ENCODE measurements around the gene OTUB1. TPM values are rescaled to one million over a fixed set of nuclear protein-coding genes. Genes with fewer than 3 reads are reported as not detected.

OTUB1 gene
- total RNA-seq, 1 experiment from 2014 or later: 96.9 TPM

- no peak overlapping the region for H3K4me3 Mint-ChIP-seq (ENCODE audit: low read depth, unreplicated experiment)
Measured at GRCh38 chr11:64005691-64006090, 19.5 kb downstream of the OTUB1 start.

GRCh38 chr11:64006398-64006797, 20.2 kb downstream of the OTUB1 start:
- Mint-ChIP-seq H3K36me3 (ENCODE audit: insufficient read depth, unreplicated experiment) (peaks cover 46% of the 10 kb centered on the region), H3K9me3 (ENCODE audit: low read depth, unreplicated experiment) (no peaks in the 10 kb centered on the region), H3K4me1 (ENCODE audit: low read depth, unreplicated experiment) (peaks cover 40% of the 10 kb centered on the region), H3K27me3 (ENCODE audit: unreplicated experiment) (peaks cover 16% of the 10 kb centered on the region), H3K4me3 (ENCODE audit: low read depth, unreplicated experiment) (no peak overlapping the region), H3K27ac (ENCODE audit: unreplicated experiment) (no peak overlapping the region)
- no TSS peak for BruUV-seq (replicated peaks)
- TF ChIP-seq CTCF (IDR thresholded peaks at IDR 0.05; ENCODE audit: unreplicated experiment): no peak
- DNase-seq: no peak
- intact Hi-C loops (cut with micrococcal nuclease; ENCODE audit: unreplicated experiment): no loop called here
- CTCF ChIA-PET: no interaction called here

More at GRCh38 chr11:64005691-64006090, 19.5 kb downstream of the OTUB1 start:
- CTCF ChIA-PET: no interaction called here
- TF ChIP-seq CTCF (IDR thresholded peaks at IDR 0.05; ENCODE audit: unreplicated experiment): no peak
- Mint-ChIP-seq H3K4me1 (ENCODE audit: low read depth, unreplicated experiment) (peaks cover 33% of the 10 kb centered on the region), H3K9me3 (ENCODE audit: low read depth, unreplicated experiment) (no peaks in the 10 kb centered on the region), H3K27ac (ENCODE audit: unreplicated experiment) (no peak overlapping the region), H3K36me3 (ENCODE audit: insufficient read depth, unreplicated experiment) (peaks cover 42% of the 10 kb centered on the region), H3K27me3 (ENCODE audit: unreplicated experiment) (peaks cover 16% of the 10 kb centered on the region)
- BruUV-seq (replicated peaks): no TSS peak
- intact Hi-C loops (cut with micrococcal nuclease; ENCODE audit: unreplicated experiment): no loop called here
- no peak for DNase-seq

GRCh38 chr11:64007160-64007628, 21.0 kb downstream of the OTUB1 start:
- H3K27ac Mint-ChIP-seq (ENCODE audit: unreplicated experiment): peak overlapping the region; percentile 72
- TF ChIP-seq CTCF (IDR thresholded peaks at IDR 0.05; ENCODE audit: unreplicated experiment): no peak
- peaks cover 38% of the 10 kb centered on the region for H3K36me3 Mint-ChIP-seq (ENCODE audit: insufficient read depth, unreplicated experiment)
- CTCF ChIA-PET: interaction anchor here (0.5 to 0.7 kb wide), 3 partner anchors 213 to 1533 kb away, joined by 4 read pairs; no protein-coding TSS in a partner anchor
- no TSS peak for BruUV-seq (replicated peaks)
- H3K9me3 Mint-ChIP-seq (ENCODE audit: low read depth, unreplicated experiment): no peaks in the 10 kb centered on the region
- H3K4me1 Mint-ChIP-seq (ENCODE audit: low read depth, unreplicated experiment): peaks cover 45% of the 10 kb centered on the region
- H3K27me3 Mint-ChIP-seq (ENCODE audit: unreplicated experiment): peaks cover 16% of the 10 kb centered on the region
- H3K4me3 Mint-ChIP-seq (ENCODE audit: low read depth, unreplicated experiment): peak overlapping the region; percentile 61
- peak; percentile 35 for DNase-seq
- intact Hi-C loops (cut with micrococcal nuclease; ENCODE audit: unreplicated experiment): no loop called here

GRCh38 chr11:64007629-64008282, 21.5 kb downstream of the OTUB1 start:
- Mint-ChIP-seq H3K4me1 (ENCODE audit: low read depth, unreplicated experiment) (peaks cover 45% of the 10 kb centered on the region), H3K4me3 (ENCODE audit: low read depth, unreplicated experiment) (peak overlapping the region; percentile 61), H3K27me3 (ENCODE audit: unreplicated experiment) (peaks cover 16% of the 10 kb centered on the region), H3K27ac (ENCODE audit: unreplicated experiment) (peak overlapping the region; percentile 72), H3K36me3 (ENCODE audit: insufficient read depth, unreplicated experiment) (peaks cover 37% of the 10 kb centered on the region), H3K9me3 (ENCODE audit: low read depth, unreplicated experiment) (no peaks in the 10 kb centered on the region)
- TF ChIP-seq CTCF (IDR thresholded peaks at IDR 0.05; ENCODE audit: unreplicated experiment): no peak
- intact Hi-C loops (cut with micrococcal nuclease; ENCODE audit: unreplicated experiment): no loop called here
- DNase-seq: peak; percentile 38
- CTCF ChIA-PET: interaction anchor here (0.5 to 0.7 kb wide), 3 partner anchors 214 to 1534 kb away, joined by 4 read pairs; no protein-coding TSS in a partner anchor
- no TSS peak for BruUV-seq (replicated peaks)

Measured in Calu3 (cell line).